Measurements from ENCODE around the gene ALX4.

The ALX4 gene

GRCh38 chr11:44309478-44310205, at the start of gene ALX4:
TSS of gene ALX4 (minus strand) at chr11:44310139. CDS start at chr11:44310062, 77 bp downstream.
- DNase-seq (ENCODE audit: low read depth in 2 of 2): peak in 1 of 2 donors; percentile 52
- peak within 1 kb of the TSS; percentile 21 to 41 for H3K4me3 ChIP-seq (replicated peaks in 1 of 2; ENCODE audit: low read depth in 2 of 2, low read length in 2 of 2)
- no peak for TF ChIP-seq CTCF (IDR thresholded peaks at IDR 0.05; ENCODE audit: low read depth, low read length)

- no peak for TF ChIP-seq CTCF (IDR thresholded peaks at IDR 0.05; ENCODE audit: low read depth, low read length)
- no peak for DNase-seq (ENCODE audit: low read depth in 2 of 2)
- H3K4me3 ChIP-seq (replicated peaks in 1 of 2; ENCODE audit: low read depth in 2 of 2, low read length in 2 of 2): no peak overlapping the region
Measured at GRCh38 chr11:44359162-44359561, 49.2 kb upstream of the ALX4 start.

- no peak for DNase-seq (ENCODE audit: low read depth in 2 of 2)
- no peak overlapping the region for H3K4me3 ChIP-seq (replicated peaks in 1 of 2; ENCODE audit: low read depth in 2 of 2, low read length in 2 of 2)
- no peak for TF ChIP-seq CTCF (IDR thresholded peaks at IDR 0.05; ENCODE audit: low read depth, low read length)
Measured at GRCh38 chr11:44358713-44359112, 48.8 kb upstream of the ALX4 start.

GRCh38 chr11:44357711-44358110, 47.8 kb upstream of the ALX4 start:
- no peak overlapping the region for H3K4me3 ChIP-seq (replicated peaks in 1 of 2; ENCODE audit: low read depth in 2 of 2, low read length in 2 of 2)
- DNase-seq (ENCODE audit: low read depth in 2 of 2): no peak
- TF ChIP-seq CTCF (IDR thresholded peaks at IDR 0.05; ENCODE audit: low read depth, low read length): no peak

- DNase-seq (ENCODE audit: low read depth in 2 of 2): no peak
- H3K4me3 ChIP-seq (replicated peaks in 1 of 2; ENCODE audit: low read depth in 2 of 2, low read length in 2 of 2): no peak overlapping the region
- TF ChIP-seq CTCF (IDR thresholded peaks at IDR 0.05; ENCODE audit: low read depth, low read length): no peak
Measured at GRCh38 chr11:44356351-44356750, 46.4 kb upstream of the ALX4 start.

- H3K4me3 ChIP-seq (replicated peaks in 1 of 2; ENCODE audit: low read depth in 2 of 2, low read length in 2 of 2): no peak overlapping the region
- DNase-seq (ENCODE audit: low read depth in 2 of 2): peak in 1 of 2 donors; percentile 4
- TF ChIP-seq CTCF (IDR thresholded peaks at IDR 0.05; ENCODE audit: low read depth, low read length): no peak
Measured at GRCh38 chr11:44351898-44352498, 42.1 kb upstream of the ALX4 start.
